Esophagus muscularis mucosa (tissue), 4 donors: ENCODE measurements around the gene MAP3K14. TPM values are rescaled to one million over a fixed set of nuclear protein-coding genes. Genes with fewer than 3 reads are reported as not detected.

Experiments used
- DNase-seq: peaks from one replicate; pipeline ENCODE4 v3.0.0-alpha.2; 2017; ENCODE audit errors: extremely low spot score
- H3K27ac ChIP-seq, 4 donors: fragments of 200-600 bp; sonication (generic); replicated peaks in 1 of 4; 1 replicate in 3 of 4; 2 replicates in 1 of 4; pipeline ENCODE4 v1.5.1; 2016 to 2019; ENCODE audit warnings: mild to moderate bottlenecking in 1 of 4
- H3K27me3 ChIP-seq, 4 donors: fragments of 200-600 bp; sonication (generic); one replicate each; pipeline versions ENCODE4 v1.5.1 to v1.6.0; 2016 to 2019
- H3K36me3 ChIP-seq, 4 donors: fragments of 200-600 bp; sonication (generic); one replicate each; pipeline ENCODE4 v1.5.1; 2016 to 2019
- H3K4me1 ChIP-seq, 4 donors: fragments of 200-600 bp; sonication (generic); one replicate each; pipeline ENCODE4 v1.5.1; 2016 to 2019
- H3K4me3 ChIP-seq, 4 donors: fragments of 200-600 bp; sonication (generic); 1 replicate in 2 of 4; 2 replicates in 2 of 4; pipeline ENCODE4 v1.5.1; 2016 to 2019; ENCODE audit warnings: mild to moderate bottlenecking in 4 of 4, moderate library complexity in 1 of 4
- H3K9me3 ChIP-seq, 4 donors: fragments of 200-600 bp; sonication (generic); 1 replicate in 3 of 4; 2 replicates in 1 of 4; pipeline ENCODE4 v1.5.1; 2016 to 2019
- CTCF ChIP-seq, 3 experiments: fragments of 200-600 bp in 2 of 3; fragments of 450-650 bp in 1 of 3; sonication (generic) in 2 of 3; IDR thresholded peaks; one replicate each; pipeline ENCODE4 v1.5.1; 2017 to 2019; ENCODE audit warnings: antibody characterized with exemption in 3 of 3, mild to moderate bottlenecking in 2 of 3, moderate library complexity in 1 of 3
- EP300 ChIP-seq: sonication (generic); formaldehyde crosslinking; IDR thresholded peaks from one replicate; pipeline ENCODE4 v1.6.1; 2017; ENCODE audit warnings: antibody characterized with exemption
- POLR2A ChIP-seq: fragments of 450-650 bp; IDR thresholded peaks from one replicate; pipeline ENCODE4 v1.6.1; 2017; ENCODE audit warnings: antibody characterized with exemption, moderate library complexity, mild to moderate bottlenecking, low read depth
- POLR2AphosphoS5 ChIP-seq, 2 donors: sonication (generic); formaldehyde crosslinking; IDR thresholded peaks; one replicate each; pipeline ENCODE4 v1.6.1; 2017; ENCODE audit warnings: antibody characterized with exemption in 2 of 2
- WGBS: methylation state at CpG from one replicate; pipeline ENCODE4 v1.1.5; 2018; 5-methylcytosine and 5-hydroxymethylcytosine counted together
- intact Hi-C: fragments of 100-400 bp; cut with DNase I; formaldehyde crosslinking; loops from one replicate; pipeline ENCODE4 v1.15.1; 2023
- total RNA-seq, 4 donors: library from RNA; depleted of rRNA; stranded (reverse); fragments of >200 nt; gene quantifications; one replicate each; pipeline versions ENCODE4 v1.1.0 to v1.2.1, GENCODE V29; 2016

MAP3K14 gene
- total RNA-seq, 4 donors from 2014 or later: 7.8 to 26.5 (median 10.6) TPM

GRCh38 chr17:45225964-45226530, 90.8 kb downstream of the MAP3K14 start:
- peak overlapping the region in 1 of 4 donors; percentile 43 for H3K4me3 ChIP-seq
- 87% methylated on average over 11 of the region's 11 CpGs for whole genome bisulfite sequencing
- H3K4me1 ChIP-seq: peaks cover 70 to 80% (median 78%) of the 10 kb centered on the region in 4 donors
- intact Hi-C loops: no loop called here
- peak overlapping the region; percentile 69 to 80 (median 74) for H3K27ac ChIP-seq
- peaks cover 0 to 37% (median under 1%) of the 10 kb centered on the region in 4 donors for H3K27me3 ChIP-seq
- DNase-seq: no peak
- no peaks in the 10 kb centered on the region for H3K9me3 ChIP-seq
- no peaks in the 10 kb centered on the region for H3K36me3 ChIP-seq
- TF ChIP-seq EP300 (no peak), POLR2AphosphoS5 (IDR thresholded peaks at IDR 0.05) (peak in 1 of 2 donors; percentile 38), POLR2A (peak; percentile 18)

- peak overlapping the region; percentile 69 to 80 (median 74) for H3K27ac ChIP-seq
- H3K36me3 ChIP-seq: no peaks in the 10 kb centered on the region
- H3K4me1 ChIP-seq: peaks cover 67 to 79% (median 76%) of the 10 kb centered on the region in 4 donors
- intact Hi-C loops: no loop called here
- no peak for DNase-seq
- H3K4me3 ChIP-seq: peak overlapping the region in 1 of 4 donors; percentile 83
- 80% methylated on average over 4 of the region's 7 CpGs for WGBS
- H3K27me3 ChIP-seq: peaks cover 0 to 43% (median 3%) of the 10 kb centered on the region in 4 donors
- TF ChIP-seq CTCF (IDR thresholded peaks at IDR 0.05) (no peak), POLR2A (no peak), POLR2AphosphoS5 (IDR thresholded peaks at IDR 0.05) (no peak)
- no peaks in the 10 kb centered on the region for H3K9me3 ChIP-seq
Measured at GRCh38 chr17:45225051-45225700, 91.6 kb downstream of the MAP3K14 start.

- no CpG with 5 or more reads among the region's 9 CpGs for WGBS
- H3K4me3 ChIP-seq: peak overlapping the region in 2 of 4 donors; percentile 64 to 83
- peaks cover 65 to 76% (median 71%) of the 10 kb centered on the region in 4 donors for H3K4me1 ChIP-seq
- H3K27ac ChIP-seq: peak overlapping the region; percentile 17 to 80 (median 48)
- DNase-seq: no peak
- TF ChIP-seq EP300 (no peak), CTCF (IDR thresholded peaks at IDR 0.05) (no peak), POLR2A (no peak), POLR2AphosphoS5 (IDR thresholded peaks at IDR 0.05) (no peak)
- H3K36me3 ChIP-seq: no peaks in the 10 kb centered on the region
- H3K27me3 ChIP-seq: peaks cover 0 to 43% (median 3%) of the 10 kb centered on the region in 4 donors
- no peaks in the 10 kb centered on the region for H3K9me3 ChIP-seq
- intact Hi-C loops: loop anchor here (5.0 kb wide), 1 partner anchor 48 kb away; no protein-coding TSS in a partner anchor
Measured at GRCh38 chr17:45224671-45225050, 92.2 kb downstream of the MAP3K14 start.

GRCh38 chr17:45223539-45224528, 93.0 kb downstream of the MAP3K14 start:
- H3K27ac ChIP-seq: peak overlapping the region; percentile 59 to 80 (median 72)
- peaks cover 0 to 43% (median 3%) of the 10 kb centered on the region in 4 donors for H3K27me3 ChIP-seq
- no peak for TF ChIP-seq EP300
- no peak for TF ChIP-seq POLR2A
- no peak for TF ChIP-seq CTCF (IDR thresholded peaks at IDR 0.05)
- no peak for TF ChIP-seq POLR2AphosphoS5 (IDR thresholded peaks at IDR 0.05)
- H3K36me3 ChIP-seq: no peaks in the 10 kb centered on the region
- intact Hi-C loops: loop anchor here (5.0 kb wide), 1 partner anchor 48 kb away; no protein-coding TSS in a partner anchor
- DNase-seq: no peak
- no peaks in the 10 kb centered on the region for H3K9me3 ChIP-seq
- H3K4me1 ChIP-seq: peaks cover 63 to 77% (median 67%) of the 10 kb centered on the region in 4 donors
- peak overlapping the region in 2 of 4 donors; percentile 64 to 83 for H3K4me3 ChIP-seq
- 76% methylated on average over 11 of the region's 12 CpGs for WGBS
